NCI-H2029 treated with DMSO at 0.1 percent for 48 hours (cell line): ENCODE measurements around the gene OSBPL1A.
A peak's percentile ranks its signal among the peaks of the same experiment; 100 is the strongest.

ENCODE experiments used
- DNase-seq: peaks from one replicate; lab custom pipeline; 2025; lab: John Stamatoyannopoulos, UW

Gene OSBPL1A

GRCh38 chr18:24397694-24398368, at the start of gene OSBPL1A:
Gene OSBPL1A, minus strand, starts transcription at chr18:24397824. Its CDS starts 20,291 bp downstream, at chr18:24377533.
- DNase-seq = peak; percentile 46

DNA sequence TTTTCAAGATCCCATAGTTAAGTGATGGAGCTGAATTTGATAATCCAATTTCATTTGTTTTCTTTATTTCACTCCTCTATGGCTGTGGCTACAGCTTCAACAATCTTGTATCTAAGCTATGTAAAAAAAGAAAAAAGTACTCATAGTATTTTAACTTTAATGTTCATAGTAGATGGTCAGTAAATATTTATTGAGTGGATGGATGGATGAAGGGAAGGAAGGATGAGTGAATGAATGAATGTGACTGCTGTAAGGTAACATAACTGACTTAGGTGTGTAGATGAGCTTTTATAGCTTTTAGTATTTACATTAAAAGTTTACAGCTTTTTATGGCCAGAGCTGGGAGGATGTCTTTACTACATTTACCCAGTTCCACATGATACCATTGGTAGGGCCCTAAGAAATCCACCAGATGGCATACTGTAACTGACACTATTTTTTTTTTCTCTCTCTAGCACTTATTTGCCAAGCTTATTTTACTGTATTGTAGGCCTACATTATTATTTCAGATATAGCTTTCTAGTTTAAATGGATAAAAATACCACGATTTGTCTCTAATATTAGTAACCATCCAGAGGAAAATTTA, 49.4 kb upstream of the OSBPL1A start:
- DNase-seq = no peak

DNA sequence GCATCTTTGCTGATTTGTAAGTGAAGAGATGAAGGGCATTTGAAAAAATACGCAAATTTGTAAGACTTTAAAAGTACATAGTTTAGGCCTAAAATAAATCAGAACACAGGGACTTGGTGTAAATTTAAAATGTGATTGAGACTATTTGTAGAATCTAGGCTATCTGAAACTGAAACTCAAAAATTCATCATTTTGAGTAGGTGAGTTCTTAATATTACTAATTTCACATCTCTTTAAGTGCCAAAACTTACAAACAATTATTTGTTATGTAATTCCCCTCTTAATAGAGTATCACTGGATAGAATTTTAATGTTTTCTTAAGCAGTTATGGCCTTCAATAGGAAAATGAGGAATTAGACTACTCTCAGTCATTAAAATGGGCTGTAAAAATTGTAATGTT, 48.8 kb upstream of the OSBPL1A start:
- no peak for DNase-seq

DNA sequence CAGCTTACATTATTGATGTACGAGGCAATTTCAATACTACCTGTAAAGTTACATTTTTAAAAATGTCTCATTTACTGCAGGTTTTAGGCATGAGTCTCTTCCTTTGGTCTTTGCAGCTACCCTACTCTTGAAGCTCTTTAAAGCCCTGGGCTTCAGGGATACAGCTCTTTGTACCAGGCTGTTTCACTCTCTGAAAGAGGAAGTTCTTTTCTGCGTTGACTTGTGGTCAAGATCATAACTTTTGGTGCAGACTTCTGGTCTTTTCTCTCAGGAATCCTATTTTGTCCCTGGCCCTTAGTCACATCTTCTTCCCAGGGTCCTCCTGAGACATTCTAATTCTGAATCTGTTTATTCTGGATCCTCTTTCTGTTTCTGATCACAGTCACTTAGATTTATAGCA, 46.2 kb upstream of the OSBPL1A start:
- no peak for DNase-seq

- DNase-seq = no peak
Observed at GRCh38 chr18:24436939-24437338, 39.3 kb upstream of the OSBPL1A start.

DNA sequence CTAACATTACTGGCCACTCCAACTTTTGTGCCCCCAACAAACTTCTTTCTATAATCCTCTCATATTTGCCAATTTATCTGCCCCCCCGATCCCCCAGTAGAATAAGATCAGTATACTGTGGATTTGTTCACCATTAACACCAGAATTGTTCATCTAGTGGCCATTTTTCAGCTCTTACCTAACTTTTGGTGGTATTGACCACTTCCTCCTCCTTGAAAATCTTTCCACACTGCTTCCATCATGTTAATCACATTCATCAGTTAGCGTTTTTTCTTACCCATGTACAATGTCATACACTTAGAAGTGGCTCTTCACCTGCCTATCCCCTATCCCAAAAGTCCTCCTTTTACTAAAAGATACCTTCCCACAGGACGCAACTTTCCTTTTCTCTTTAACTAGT, 35.0 kb upstream of the OSBPL1A start:
- DNase-seq = no peak

DNA sequence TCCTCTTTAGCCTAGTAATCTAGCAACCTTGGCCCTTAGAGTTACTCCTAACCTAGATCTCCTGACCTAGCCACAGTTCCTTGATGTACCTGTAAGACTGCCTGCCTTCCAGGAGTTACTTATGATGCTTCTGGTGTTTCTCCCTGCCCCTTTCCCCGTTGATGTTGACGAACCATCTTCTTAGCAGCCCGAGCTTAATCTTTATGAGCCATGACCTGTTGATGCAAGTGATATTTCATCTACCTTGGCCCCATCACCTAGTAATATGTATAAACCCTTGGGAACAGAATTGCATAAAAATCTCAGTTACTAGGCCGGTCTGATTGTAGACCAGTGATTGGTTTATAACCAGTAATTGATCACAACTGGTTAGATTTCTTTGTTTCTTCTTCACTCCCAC, 31.6 kb upstream of the OSBPL1A start:
- no peak for DNase-seq

GRCh38 chr18:24428709-24429108, 31.1 kb upstream of the OSBPL1A start:
- no peak for DNase-seq

DNA sequence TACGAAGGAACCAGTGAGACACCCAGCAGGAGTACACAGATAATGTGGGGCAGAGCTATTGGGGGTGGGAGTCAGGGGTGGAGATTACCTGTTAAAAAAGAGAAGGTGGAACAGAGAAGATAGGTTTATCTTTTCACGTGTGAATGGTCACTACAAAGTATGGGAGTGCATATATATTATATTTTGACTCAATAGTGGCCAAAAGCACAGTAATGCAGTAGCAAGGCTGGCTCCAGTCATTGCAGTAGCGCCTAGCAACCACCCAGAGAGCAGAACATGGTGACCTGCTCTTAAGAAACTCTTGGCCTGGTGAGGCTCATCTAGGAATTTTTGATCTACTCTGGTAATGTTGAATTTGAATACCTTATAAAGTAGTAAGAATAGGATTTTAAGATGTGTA, 29.9 kb upstream of the OSBPL1A start:
- no peak for DNase-seq

GRCh38 chr18:24426398-24427294, 29.0 kb upstream of the OSBPL1A start, which contains the start of gene IMPACT:
Gene IMPACT, plus strand, starts transcription at chr18:24426670. Its CDS starts 87 bp downstream, at chr18:24426757.
- peak; percentile 42 for DNase-seq

DNA sequence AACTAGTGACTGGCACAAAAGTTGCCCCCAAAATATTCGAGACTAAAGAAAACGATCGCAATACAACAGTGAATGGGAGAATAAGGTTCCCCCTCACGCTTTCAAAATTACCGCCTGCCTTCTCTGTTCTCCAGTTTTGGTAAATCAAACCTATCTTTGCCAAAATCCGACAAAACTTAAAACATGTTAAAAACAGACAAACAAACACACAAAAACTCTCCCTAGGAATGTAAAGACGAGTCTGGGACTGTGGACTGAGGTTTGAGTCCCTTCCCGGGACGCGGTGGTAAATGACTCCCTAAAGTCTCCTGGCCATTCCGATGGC, 28.4 kb upstream of the OSBPL1A start:
- DNase-seq = no peak

DNA sequence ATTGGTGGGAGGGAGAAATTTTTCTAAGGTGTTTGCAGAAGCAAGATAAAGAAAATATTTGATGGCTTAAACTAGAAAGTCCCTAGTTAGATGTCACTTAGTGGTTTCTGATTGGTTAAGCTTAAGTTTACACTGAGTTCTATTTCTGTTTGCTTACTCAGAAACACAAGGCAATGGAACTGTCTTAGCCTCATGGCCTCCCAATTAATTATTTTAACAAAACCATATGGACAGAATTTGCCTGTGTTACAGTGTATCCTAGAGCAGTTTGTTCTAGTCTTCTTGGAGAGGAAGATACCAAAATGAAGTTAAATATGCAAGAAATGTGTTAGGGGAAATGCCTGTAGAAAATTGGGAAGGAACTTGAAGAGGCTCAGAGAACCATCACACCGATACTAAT, 24.2 kb upstream of the OSBPL1A start:
- DNase-seq = no peak

GRCh38 chr18:24420551-24420950, 22.9 kb upstream of the OSBPL1A start:
- DNase-seq = no peak

DNA sequence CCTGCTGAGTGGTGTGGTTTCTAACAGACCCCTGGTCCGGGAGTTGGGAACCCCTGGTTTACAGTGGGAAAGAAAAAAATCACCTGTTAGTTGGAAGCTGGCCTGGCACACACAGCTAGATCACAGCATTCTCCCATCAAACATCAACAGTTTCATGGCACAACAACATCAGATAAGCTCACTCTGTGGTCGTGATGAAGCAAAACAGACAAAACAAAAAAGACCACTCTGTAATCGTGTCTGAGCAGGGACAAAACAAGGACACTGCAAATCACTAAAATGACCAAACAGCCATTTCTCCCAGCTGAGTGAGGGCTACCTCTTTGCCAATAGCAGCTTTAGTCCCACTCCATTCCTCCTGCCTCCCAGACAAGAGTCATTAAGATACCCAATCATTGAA, 19.9 kb upstream of the OSBPL1A start:
- DNase-seq = no peak

DNA sequence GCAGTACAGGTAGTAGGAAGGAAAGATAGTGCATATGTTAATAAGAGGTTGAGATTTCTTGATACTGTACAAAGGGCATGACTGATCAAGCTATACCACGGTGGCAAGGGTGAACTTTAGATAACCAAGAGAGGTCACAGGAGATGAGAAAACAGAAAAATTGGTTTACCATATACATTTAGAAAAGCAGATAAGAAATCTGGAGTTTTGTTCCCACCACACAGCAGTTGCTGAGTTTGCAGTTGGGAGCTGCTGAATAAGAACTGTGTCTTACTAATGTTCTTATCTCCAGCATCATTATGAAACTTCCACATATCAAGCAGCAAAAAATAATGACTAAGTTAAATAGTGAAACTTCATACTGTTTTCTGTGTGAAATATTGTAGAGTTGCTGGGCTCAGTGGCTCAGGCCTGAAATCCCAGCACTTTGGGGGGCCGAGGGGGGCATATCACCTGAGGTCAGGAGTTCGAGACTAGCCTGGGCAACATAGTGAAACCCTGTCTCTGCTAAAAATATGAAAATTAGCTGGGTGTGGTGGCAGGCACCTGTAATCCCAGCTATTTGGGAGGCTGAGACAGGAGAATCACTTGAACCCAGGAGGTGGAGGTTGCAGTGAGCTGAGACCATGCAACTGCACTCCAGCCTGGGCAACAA, 16.9 kb upstream of the OSBPL1A start:
- no peak for DNase-seq

- no peak for DNase-seq
Observed at GRCh38 chr18:24413148-24413547, 15.5 kb upstream of the OSBPL1A start.

- no peak for DNase-seq
Observed at GRCh38 chr18:24408496-24408895, 10.9 kb upstream of the OSBPL1A start.

GRCh38 chr18:24404591-24404990, 7.0 kb upstream of the OSBPL1A start:
- no peak for DNase-seq

DNA sequence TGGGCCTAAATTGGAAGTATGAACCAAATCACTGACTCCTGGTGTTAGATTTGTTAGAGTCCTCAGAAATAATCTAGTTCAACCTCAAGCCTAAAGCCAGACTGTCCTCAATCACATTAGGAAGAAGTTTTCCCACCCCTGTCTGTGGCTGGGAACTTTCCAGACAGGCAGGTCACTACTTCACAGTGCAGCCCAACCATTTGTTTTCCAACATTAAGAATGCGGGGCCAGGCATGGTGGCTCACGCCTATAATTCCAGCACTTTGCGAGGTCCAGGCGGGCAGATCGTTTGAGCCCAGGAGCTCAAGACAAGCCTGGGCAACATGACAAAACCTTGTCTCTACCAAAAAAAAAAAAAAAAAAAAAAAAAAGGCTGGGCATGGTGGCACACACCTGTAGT, 5.5 kb upstream of the OSBPL1A start:
- no peak for DNase-seq

GRCh38 chr18:24402209-24402785, 4.7 kb upstream of the OSBPL1A start:
- DNase-seq = no peak

- no peak for DNase-seq
Observed at GRCh38 chr18:24400587-24400986, 3.0 kb upstream of the OSBPL1A start.

- DNase-seq = no peak
Observed at GRCh38 chr18:24398540-24398939, 916 bp upstream of the OSBPL1A start.
